Measurements from ENCODE around the gene SMG6.
"Not testable (repeated sequence)": the region's sequence is repeated elsewhere in the genome, so short reads cannot be mapped to it uniquely, and the experiment has no call there.

The SMG6 gene

GRCh38 chr17:2279707-2280106 lies 23.9 kb downstream of the SMG6 start:
- Histone ChIP-seq H3K4me3 (ENCODE audit: insufficient read depth, low read depth, low read length) (no peak overlapping the region), H3K9me3 (ENCODE audit: control insufficient read depth, low read length) (no peaks in the 10 kb centered on the region), H3K36me3 (ENCODE audit: control insufficient read depth, insufficient read depth, low read length) (peaks cover 46% of the 10 kb centered on the region), H3K27ac (ENCODE audit: insufficient read depth, low read depth, low read length, poor library complexity, severe bottlenecking) (no peak overlapping the region), H3K27me3 (ENCODE audit: control insufficient read depth, insufficient read depth, low read length, poor library complexity, severe bottlenecking) (no peaks in the 10 kb centered on the region), H3K4me1 (ENCODE audit: control insufficient read depth, insufficient read depth, low read length) (no peaks in the 10 kb centered on the region)
- WGBS, 2 experiments: 93 to 95% methylated on average over 8 to 9 of the region's 9 CpGs

DNA sequence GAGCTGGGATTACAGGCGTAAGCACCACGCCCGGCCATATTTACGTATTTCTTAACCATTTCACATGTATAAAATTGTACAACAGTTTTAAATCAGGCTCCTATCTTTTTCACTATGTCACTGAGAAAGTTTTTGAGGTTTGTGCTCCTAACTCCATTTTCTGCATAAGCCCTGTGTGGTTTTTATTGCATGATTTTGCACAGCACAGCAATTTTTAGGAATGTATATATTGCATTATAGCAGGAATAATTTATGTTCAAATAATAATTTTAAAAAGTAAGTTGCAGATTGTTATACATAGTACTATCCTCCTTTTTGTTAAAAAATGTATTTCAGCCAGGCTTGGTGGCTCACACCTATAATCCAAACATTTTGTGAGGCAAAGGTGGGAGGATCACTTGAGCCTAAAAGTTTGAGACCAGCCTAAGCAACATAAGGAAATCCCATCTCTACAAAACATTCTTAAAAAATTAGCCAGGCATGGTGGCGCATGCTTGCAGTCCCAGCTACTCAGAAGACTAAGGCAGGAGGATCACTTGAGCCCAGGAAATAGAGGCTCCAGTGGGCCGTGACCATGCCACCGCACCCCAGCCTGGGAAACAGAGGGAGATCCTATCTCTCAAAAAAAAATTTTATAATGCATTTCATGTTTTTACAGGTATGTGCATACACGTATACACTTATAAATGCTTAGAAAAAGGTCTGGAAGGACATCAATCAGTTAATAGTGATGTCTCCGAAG lies 26.0 kb downstream of the SMG6 start:
- 94 to 96% methylated on average over 9 of the region's 9 CpGs for WGBS, 2 experiments

GRCh38 chr17:2275722-2276121 lies 27.9 kb downstream of the SMG6 start:
- WGBS, 2 experiments: 100% methylated on average over 1 of the region's 1 CpG; no CpG with 5 or more reads in 1 of the 2 experiments

More for the DNA sequence above, 26.0 kb downstream of the SMG6 start:
- Histone ChIP-seq H3K36me3 (ENCODE audit: control insufficient read depth, insufficient read depth, low read length) (peaks cover 50% of the 10 kb centered on the region), H3K9me3 (ENCODE audit: control insufficient read depth, low read length) (no peaks in the 10 kb centered on the region), H3K4me1 (ENCODE audit: control insufficient read depth, insufficient read depth, low read length) (no peaks in the 10 kb centered on the region), H3K27me3 (ENCODE audit: control insufficient read depth, insufficient read depth, low read length, poor library complexity, severe bottlenecking) (no peaks in the 10 kb centered on the region), H3K27ac (ENCODE audit: insufficient read depth, low read depth, low read length, poor library complexity, severe bottlenecking) (no peak overlapping the region), H3K4me3 (ENCODE audit: insufficient read depth, low read depth, low read length) (no peak overlapping the region)

GRCh38 chr17:2274414-2274813 lies 29.2 kb downstream of the SMG6 start:
- 43 to 49% methylated on average over 2 of the region's 2 CpGs for WGBS, 2 experiments
- no peak overlapping the region for H3K27ac ChIP-seq (ENCODE audit: insufficient read depth, low read depth, low read length, poor library complexity, severe bottlenecking)
- H3K36me3 ChIP-seq (ENCODE audit: control insufficient read depth, insufficient read depth, low read length): peaks cover 28% of the 10 kb centered on the region
- no peak overlapping the region for H3K4me3 ChIP-seq (ENCODE audit: insufficient read depth, low read depth, low read length)
- H3K4me1 ChIP-seq (ENCODE audit: control insufficient read depth, insufficient read depth, low read length): no peaks in the 10 kb centered on the region
- no peaks in the 10 kb centered on the region for H3K27me3 ChIP-seq (ENCODE audit: control insufficient read depth, insufficient read depth, low read length, poor library complexity, severe bottlenecking)
- no peaks in the 10 kb centered on the region for H3K9me3 ChIP-seq (ENCODE audit: control insufficient read depth, low read length)

More at GRCh38 chr17:2275722-2276121, 27.9 kb downstream of the SMG6 start:
- H3K4me1 ChIP-seq (ENCODE audit: control insufficient read depth, insufficient read depth, low read length): no peaks in the 10 kb centered on the region
- H3K27ac ChIP-seq (ENCODE audit: insufficient read depth, low read depth, low read length, poor library complexity, severe bottlenecking): no peak overlapping the region
- H3K4me3 ChIP-seq (ENCODE audit: insufficient read depth, low read depth, low read length): no peak overlapping the region
- no peaks in the 10 kb centered on the region for H3K27me3 ChIP-seq (ENCODE audit: control insufficient read depth, insufficient read depth, low read length, poor library complexity, severe bottlenecking)
- no peaks in the 10 kb centered on the region for H3K9me3 ChIP-seq (ENCODE audit: control insufficient read depth, low read length)
- peaks cover 35% of the 10 kb centered on the region for H3K36me3 ChIP-seq (ENCODE audit: control insufficient read depth, insufficient read depth, low read length)

GRCh38 chr17:2271985-2272702 lies 31.4 kb downstream of the SMG6 start:
- Histone ChIP-seq H3K27ac (ENCODE audit: insufficient read depth, low read depth, low read length, poor library complexity, severe bottlenecking) (no peak overlapping the region), H3K36me3 (ENCODE audit: control insufficient read depth, insufficient read depth, low read length) (peaks cover 21% of the 10 kb centered on the region), H3K4me3 (ENCODE audit: insufficient read depth, low read depth, low read length) (no peak overlapping the region), H3K9me3 (ENCODE audit: control insufficient read depth, low read length) (no peaks in the 10 kb centered on the region), H3K27me3 (ENCODE audit: control insufficient read depth, insufficient read depth, low read length, poor library complexity, severe bottlenecking) (no peaks in the 10 kb centered on the region), H3K4me1 (ENCODE audit: control insufficient read depth, insufficient read depth, low read length) (no peaks in the 10 kb centered on the region)
- WGBS, 2 experiments: 89 to 97% methylated on average over 3 of the region's 3 CpGs

GRCh38 chr17:2267354-2267753 lies 36.2 kb downstream of the SMG6 start:
- H3K36me3 ChIP-seq (ENCODE audit: control insufficient read depth, insufficient read depth, low read length): peaks cover 5% of the 10 kb centered on the region
- 92 to 95% methylated on average over 4 of the region's 4 CpGs for WGBS, 2 experiments
- H3K27ac ChIP-seq (ENCODE audit: insufficient read depth, low read depth, low read length, poor library complexity, severe bottlenecking): no peak overlapping the region
- no peaks in the 10 kb centered on the region for H3K4me1 ChIP-seq (ENCODE audit: control insufficient read depth, insufficient read depth, low read length)
- no peaks in the 10 kb centered on the region for H3K27me3 ChIP-seq (ENCODE audit: control insufficient read depth, insufficient read depth, low read length, poor library complexity, severe bottlenecking)
- H3K4me3 ChIP-seq (ENCODE audit: insufficient read depth, low read depth, low read length): no peak overlapping the region
- no peaks in the 10 kb centered on the region for H3K9me3 ChIP-seq (ENCODE audit: control insufficient read depth, low read length)

- peaks cover 5% of the 10 kb centered on the region for H3K36me3 ChIP-seq (ENCODE audit: control insufficient read depth, insufficient read depth, low read length)
- no peak overlapping the region for H3K4me3 ChIP-seq (ENCODE audit: insufficient read depth, low read depth, low read length)
- H3K27me3 ChIP-seq (ENCODE audit: control insufficient read depth, insufficient read depth, low read length, poor library complexity, severe bottlenecking): no peaks in the 10 kb centered on the region
- H3K9me3 ChIP-seq (ENCODE audit: control insufficient read depth, low read length): no peaks in the 10 kb centered on the region
- 88 to 94% methylated on average over 3 of the region's 3 CpGs for WGBS, 2 experiments
- no peak overlapping the region for H3K27ac ChIP-seq (ENCODE audit: insufficient read depth, low read depth, low read length, poor library complexity, severe bottlenecking)
- no peaks in the 10 kb centered on the region for H3K4me1 ChIP-seq (ENCODE audit: control insufficient read depth, insufficient read depth, low read length)
Measured at GRCh38 chr17:2266865-2267228, 36.7 kb downstream of the SMG6 start.

GRCh38 chr17:2266045-2266864 lies 37.3 kb downstream of the SMG6 start:
- Histone ChIP-seq H3K27ac (ENCODE audit: insufficient read depth, low read depth, low read length, poor library complexity, severe bottlenecking) (no peak overlapping the region), H3K4me1 (ENCODE audit: control insufficient read depth, insufficient read depth, low read length) (no peaks in the 10 kb centered on the region), H3K4me3 (ENCODE audit: insufficient read depth, low read depth, low read length) (no peak overlapping the region), H3K9me3 (ENCODE audit: control insufficient read depth, low read length) (no peaks in the 10 kb centered on the region), H3K36me3 (ENCODE audit: control insufficient read depth, insufficient read depth, low read length) (peaks cover 5% of the 10 kb centered on the region), H3K27me3 (ENCODE audit: control insufficient read depth, insufficient read depth, low read length, poor library complexity, severe bottlenecking) (no peaks in the 10 kb centered on the region)
- 95 to 97% methylated on average over 11 to 13 of the region's 13 CpGs for WGBS, 2 experiments

- H3K9me3 ChIP-seq (ENCODE audit: control insufficient read depth, low read length): not testable (repeated sequence)
- 94 to 97% methylated on average over 10 of the region's 10 CpGs for WGBS, 2 experiments
Measured at GRCh38 chr17:2265166-2265565, 38.4 kb downstream of the SMG6 start.

More at GRCh38 chr17:2265166-2265565, 38.4 kb downstream of the SMG6 start:
- not testable (repeated sequence) for H3K4me3 ChIP-seq (ENCODE audit: insufficient read depth, low read depth, low read length); H3K27ac ChIP-seq (ENCODE audit: insufficient read depth, low read depth, low read length, poor library complexity, severe bottlenecking); H3K27me3 ChIP-seq (ENCODE audit: control insufficient read depth, insufficient read depth, low read length, poor library complexity, severe bottlenecking); H3K4me1 ChIP-seq (ENCODE audit: control insufficient read depth, insufficient read depth, low read length); H3K36me3 ChIP-seq (ENCODE audit: control insufficient read depth, insufficient read depth, low read length)

Measured in ectodermal cell (in vitro differentiated cells).